Dermis blood vessel endothelial cell (primary cell): ENCODE results near the gene OTOF. TPM values are rescaled to one million over a fixed set of nuclear protein-coding genes. Genes with fewer than 3 reads are reported as not detected.
A peak's percentile ranks its signal among the peaks of the same experiment; 100 is the strongest.
"Not testable (repeated sequence)": the region's sequence is repeated elsewhere in the genome, so short reads cannot be mapped to it uniquely, and the experiment has no call there.

ENCODE experiments used
- DNase-seq: peaks from one replicate; pipeline ENCODE4 v3.0.0; 2010
- total RNA-seq: library from RNA; depleted of rRNA; stranded (reverse); fragments of >200 nt; gene quantifications from 2 replicates; pipeline ENCODE4 v1.2.3, GENCODE V29; 2014

The OTOF gene
- total RNA-seq, 1 donor from 2014 or later, result 89.5 TPM

DNA sequence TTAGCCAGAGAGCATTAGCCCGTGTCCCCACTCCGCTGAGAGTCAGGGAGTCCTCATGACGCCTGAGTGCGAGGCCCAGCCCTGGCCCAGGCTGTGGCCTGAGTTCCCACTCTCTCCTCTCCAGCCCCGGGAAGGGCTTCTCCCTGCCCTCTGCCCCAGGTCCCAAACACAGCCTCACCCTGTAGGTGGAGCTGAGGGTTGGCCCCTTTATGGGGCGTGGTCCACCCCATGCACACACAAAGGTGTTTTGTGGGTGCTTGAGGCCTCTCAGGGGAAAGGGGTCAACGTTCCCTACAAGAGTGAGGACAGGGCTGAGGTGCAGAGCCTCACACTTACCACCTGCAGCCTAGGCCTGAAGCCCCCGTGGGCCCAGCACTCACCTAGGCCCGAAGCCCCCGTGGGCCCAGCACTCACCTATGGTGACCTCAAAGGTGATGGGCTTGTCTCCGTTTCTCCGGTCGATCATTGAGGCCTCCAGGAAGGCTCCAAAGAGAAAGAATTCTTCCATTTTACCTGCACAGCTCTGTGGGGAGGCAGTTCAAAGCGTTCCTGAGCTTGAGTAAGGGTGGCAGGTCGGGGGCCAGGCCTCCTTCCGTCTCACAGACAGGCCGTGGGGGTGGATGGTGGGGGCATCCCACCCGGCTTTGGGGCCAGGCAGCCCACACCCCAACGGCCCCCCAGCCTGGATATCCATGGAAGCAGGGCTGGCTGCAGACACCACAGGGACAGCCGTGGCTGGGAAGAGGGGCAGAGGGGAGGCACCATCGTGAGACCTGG lies 2.1 kb upstream of the OTOF start:
- no peak for DNase-seq

- DNase-seq, result no peak
Measured at GRCh38 chr2:26479131-26479788, 1.3 kb upstream of the OTOF start.

DNA sequence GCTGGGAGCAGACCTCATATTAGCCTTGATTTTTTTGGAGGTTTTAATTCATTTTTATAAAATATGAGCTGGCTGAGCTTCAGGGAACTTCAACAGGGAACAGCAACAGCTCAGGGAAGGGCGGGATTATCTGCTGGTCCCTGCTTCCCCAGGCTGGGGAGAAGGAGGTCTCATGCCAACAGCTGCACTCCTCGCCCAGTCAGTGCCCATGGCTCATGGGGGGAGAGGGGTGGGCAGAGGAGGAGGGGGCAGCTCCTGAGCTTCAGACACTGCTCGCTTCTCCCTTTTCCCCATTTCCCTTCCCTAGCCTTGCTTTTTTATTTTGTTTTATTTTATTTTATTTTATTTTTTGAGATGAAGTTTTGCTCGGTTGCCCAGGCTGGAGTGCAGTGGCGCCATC lies 442 bp upstream of the OTOF start:
- DNase-seq, result no peak

- peak; percentile 33 for DNase-seq
Measured at GRCh38 chr2:26477126-26477910, 606 bp downstream of the OTOF start.

DNA sequence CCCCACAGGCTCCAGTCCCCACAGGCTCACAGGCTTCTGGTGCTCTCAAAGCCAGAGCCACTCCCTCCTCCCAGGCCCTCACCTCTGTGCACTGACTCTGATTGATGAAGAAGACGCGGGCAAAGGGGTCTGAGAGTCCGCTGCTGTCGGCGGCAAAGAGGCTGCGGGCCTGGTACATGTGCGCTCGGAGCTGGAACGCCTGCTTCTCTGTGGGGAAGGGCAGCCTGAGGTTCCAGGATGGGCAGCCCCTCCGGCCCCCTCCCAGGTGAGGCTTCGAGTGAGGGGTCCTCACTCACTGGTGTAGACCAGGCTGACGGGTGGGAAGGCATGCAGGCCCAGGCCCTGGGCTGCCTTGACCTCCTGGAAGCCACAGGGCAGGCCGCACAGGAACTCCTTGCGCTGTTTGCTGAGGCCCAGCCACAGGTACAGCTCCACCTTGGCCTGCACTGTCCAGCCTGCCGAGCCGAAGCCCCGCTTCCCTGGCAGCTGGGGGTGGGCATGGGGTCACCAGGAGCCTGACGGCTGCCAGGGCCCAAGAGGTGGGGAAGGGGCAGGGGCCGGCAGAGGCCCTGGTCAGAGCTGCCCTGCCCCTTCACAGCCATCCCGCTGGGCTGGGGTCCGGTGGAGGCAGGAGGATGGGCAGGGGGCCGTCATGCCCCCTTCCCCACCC lies 2.0 kb downstream of the OTOF start:
- DNase-seq, result no peak

DNA sequence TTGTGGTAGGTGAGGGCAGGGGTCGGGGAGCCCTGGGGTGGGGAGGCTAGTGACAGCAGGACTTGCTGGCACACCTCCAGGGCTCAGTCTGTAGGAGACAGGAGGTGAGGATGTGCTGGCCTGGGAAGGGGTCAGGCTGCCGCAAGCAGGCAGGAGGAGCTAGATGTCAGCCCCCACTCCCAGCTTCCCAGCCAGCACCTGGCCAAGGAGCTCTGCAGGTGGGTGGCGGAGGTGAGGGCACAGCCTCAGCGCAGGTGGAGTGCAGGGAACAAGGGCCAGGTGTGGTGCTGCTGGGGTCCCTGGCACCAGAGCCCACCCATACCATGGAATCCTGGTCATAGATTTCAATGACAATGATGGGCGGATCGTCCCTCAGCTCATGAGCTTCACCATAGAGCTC lies 2.9 kb downstream of the OTOF start:
- no peak for DNase-seq

DNA sequence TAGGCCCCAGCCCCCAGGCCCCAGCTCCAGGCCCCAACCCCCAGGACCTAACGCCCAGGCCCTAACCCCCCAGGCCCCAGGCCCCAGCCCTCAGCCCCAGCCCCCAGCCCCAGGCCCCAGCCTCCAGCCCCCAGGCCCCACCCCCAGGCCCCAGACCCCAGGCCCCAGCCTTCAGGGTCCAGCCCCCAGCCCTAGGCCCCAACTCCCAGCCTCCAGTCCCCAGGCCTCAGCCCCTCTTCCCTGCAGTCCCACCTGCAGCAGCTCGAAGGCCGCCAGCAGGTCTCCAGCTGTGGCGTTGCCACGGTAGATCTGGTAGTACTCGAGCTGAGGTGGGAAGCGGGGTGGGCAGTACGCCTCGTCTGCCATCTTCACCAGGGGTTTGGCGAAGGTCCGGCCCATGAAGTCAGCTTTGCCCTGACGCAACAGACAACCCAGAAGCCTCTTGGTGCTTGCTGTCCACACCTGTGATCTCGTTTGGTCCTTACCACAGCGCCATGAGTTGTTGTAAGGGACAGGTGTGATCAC lies 3.6 kb downstream of the OTOF start:
- no peak for DNase-seq

DNA sequence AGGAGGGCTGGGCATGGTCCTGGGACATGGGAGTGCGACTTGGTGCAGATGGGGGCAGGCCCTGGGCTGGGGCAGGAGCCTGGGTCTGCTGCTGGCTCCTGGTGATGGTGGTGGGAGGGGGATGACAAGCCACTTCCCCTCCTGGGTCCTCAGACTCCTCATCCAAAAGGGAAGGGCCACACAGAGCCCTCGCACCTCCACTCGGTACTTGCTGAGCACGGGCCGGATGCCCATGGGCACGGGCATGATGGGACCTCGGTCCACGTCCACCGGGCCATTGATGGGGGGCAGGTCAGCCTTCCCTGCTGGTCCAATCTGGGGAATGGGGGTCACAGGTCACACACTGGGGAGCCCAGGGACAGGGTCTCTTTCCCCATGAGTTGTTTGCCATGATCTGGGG lies 4.1 kb downstream of the OTOF start:
- no peak for DNase-seq

- DNase-seq, result no peak
Measured at GRCh38 chr2:26472821-26473655, 4.9 kb downstream of the OTOF start.

GRCh38 chr2:26471766-26472706 lies 5.9 kb downstream of the OTOF start:
- peak; percentile 57 for DNase-seq

- DNase-seq, result peak; percentile 43
Measured at GRCh38 chr2:26471289-26471688, 6.6 kb downstream of the OTOF start.

GRCh38 chr2:26470601-26471260 lies 7.2 kb downstream of the OTOF start:
- DNase-seq, result no peak

GRCh38 chr2:26469955-26470354 lies 8.0 kb downstream of the OTOF start:
- DNase-seq, result no peak

DNA sequence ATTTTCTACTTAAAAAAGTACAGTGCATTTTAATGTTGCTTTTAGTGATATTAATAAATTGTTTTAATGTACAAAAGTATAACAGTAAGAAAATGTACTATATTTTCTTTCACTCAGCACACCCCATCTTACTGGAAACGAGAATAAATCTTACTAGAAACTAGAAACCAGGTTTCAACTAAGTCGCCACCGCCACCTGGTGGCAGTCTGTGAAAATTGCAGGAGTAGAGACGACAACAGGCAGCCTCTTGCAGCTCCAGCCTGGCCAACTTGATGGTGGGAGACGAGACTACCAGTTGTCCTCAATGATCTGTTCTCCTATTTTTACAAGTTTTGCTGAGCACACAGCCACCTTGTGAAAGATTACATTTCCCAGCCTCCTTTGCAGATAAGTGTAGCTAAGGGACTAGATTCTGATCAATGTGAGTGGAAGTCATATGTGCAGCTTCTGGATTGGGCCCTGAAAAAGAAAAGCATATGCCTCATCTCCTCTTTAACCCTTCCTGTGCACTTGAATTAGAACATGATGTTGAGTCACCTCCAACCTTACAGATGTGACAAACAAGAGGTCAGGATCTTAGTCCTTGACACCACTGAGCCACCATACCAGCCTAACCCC lies 8.7 kb downstream of the OTOF start:
- peak; percentile 85 for DNase-seq

- DNase-seq, result not testable (repeated sequence)
Measured at GRCh38 chr2:26468544-26468943, 9.4 kb downstream of the OTOF start.

- DNase-seq, result no peak
Measured at GRCh38 chr2:26466662-26467310, 11.1 kb downstream of the OTOF start.

GRCh38 chr2:26465981-26466471 lies 11.9 kb downstream of the OTOF start:
- no peak for DNase-seq

- no peak for DNase-seq
Measured at GRCh38 chr2:26465266-26465925, 12.5 kb downstream of the OTOF start.
